ENCODE measurements around the gene HACD1. TPM values are rescaled to one million over a fixed set of nuclear protein-coding genes. Genes with fewer than 3 reads are reported as not detected.

HACD1 gene
- polyA plus RNA-seq, 1 experiment = 53.7 TPM

GRCh38 chr10:17661510-17661909, 44.3 kb upstream of the HACD1 start:
- DNase-seq (ENCODE audit: low read depth, low spot score) = no peak
- no peak for TF ChIP-seq CTCF (IDR thresholded peaks at IDR 0.05; ENCODE audit: low read depth, low read length)
- CTCF ChIA-PET = interaction anchor here (0.6 kb wide), 1 partner anchor 522 kb away, joined by 3 read pairs; no protein-coding TSS in a partner anchor
- Histone ChIP-seq H3K27ac (ENCODE audit: low read depth, low read length) (no peak overlapping the region), H3K27me3 (ENCODE audit: control insufficient read depth, insufficient read depth, low read length) (no peaks in the 10 kb centered on the region), H3K4me3 (ENCODE audit: low read depth, low read length) (no peak overlapping the region), H3K9me3 (ENCODE audit: control insufficient read depth, insufficient read depth, low read length) (no peaks in the 10 kb centered on the region; the same call in 1 of the 2 replicates)
- POLR2A ChIA-PET = interaction anchor here (1.0 kb wide), 1 partner anchor 17 kb away, joined by 3 read pairs; no protein-coding TSS in a partner anchor

GRCh38 chr10:17660921-17661320, 43.7 kb upstream of the HACD1 start:
- Histone ChIP-seq H3K9me3 (ENCODE audit: control insufficient read depth, insufficient read depth, low read length) (no peaks in the 10 kb centered on the region; the same call in 1 of the 2 replicates), H3K4me3 (ENCODE audit: low read depth, low read length) (no peak overlapping the region), H3K27ac (ENCODE audit: low read depth, low read length) (no peak overlapping the region), H3K27me3 (ENCODE audit: control insufficient read depth, insufficient read depth, low read length) (no peaks in the 10 kb centered on the region)
- ChIA-PET CTCF (no interaction called here), POLR2A (interaction anchor here (1.0 kb wide), 1 partner anchor 16 kb away, joined by 3 read pairs; no protein-coding TSS in a partner anchor)
- no peak for TF ChIP-seq CTCF (IDR thresholded peaks at IDR 0.05; ENCODE audit: low read depth, low read length)
- no peak for DNase-seq (ENCODE audit: low read depth, low spot score)

GRCh38 chr10:17659365-17659764, 42.2 kb upstream of the HACD1 start:
- no peak for TF ChIP-seq CTCF (IDR thresholded peaks at IDR 0.05; ENCODE audit: low read depth, low read length)
- no peaks in the 10 kb centered on the region for H3K27me3 ChIP-seq (ENCODE audit: control insufficient read depth, insufficient read depth, low read length)
- H3K27ac ChIP-seq (ENCODE audit: low read depth, low read length) = no peak overlapping the region
- CTCF ChIA-PET = no interaction called here
- no peaks in the 10 kb centered on the region; the same call in 1 of the 2 replicates for H3K9me3 ChIP-seq (ENCODE audit: control insufficient read depth, insufficient read depth, low read length)
- H3K4me3 ChIP-seq (ENCODE audit: low read depth, low read length) = no peak overlapping the region
- POLR2A ChIA-PET = no interaction called here
- DNase-seq (ENCODE audit: low read depth, low spot score) = no peak

GRCh38 chr10:17657103-17657500, 39.9 kb upstream of the HACD1 start:
- TF ChIP-seq CTCF (IDR thresholded peaks at IDR 0.05; ENCODE audit: low read depth, low read length) = no peak
- Histone ChIP-seq H3K27ac (ENCODE audit: low read depth, low read length) (no peak overlapping the region), H3K4me3 (ENCODE audit: low read depth, low read length) (no peak overlapping the region), H3K27me3 (ENCODE audit: control insufficient read depth, insufficient read depth, low read length) (no peaks in the 10 kb centered on the region), H3K9me3 (ENCODE audit: control insufficient read depth, insufficient read depth, low read length) (no peaks in the 10 kb centered on the region; the same call in 1 of the 2 replicates)
- no peak for DNase-seq (ENCODE audit: low read depth, low spot score)
- ChIA-PET CTCF (no interaction called here), POLR2A (no interaction called here)

GRCh38 chr10:17655567-17656146, 38.5 kb upstream of the HACD1 start:
- Histone ChIP-seq H3K9me3 (ENCODE audit: control insufficient read depth, insufficient read depth, low read length) (no peaks in the 10 kb centered on the region; the same call in 1 of the 2 replicates), H3K27ac (ENCODE audit: low read depth, low read length) (no peak overlapping the region), H3K4me3 (ENCODE audit: low read depth, low read length) (no peak overlapping the region), H3K27me3 (ENCODE audit: control insufficient read depth, insufficient read depth, low read length) (no peaks in the 10 kb centered on the region)
- ChIA-PET POLR2A (interaction anchor here (2.7 kb wide), 1 partner anchor 12 kb away, joined by 7 read pairs; the partner anchor contains the start of gene STAM), CTCF (interaction anchor here (0.6 kb wide), 1 partner anchor 545 kb away, joined by 3 read pairs; no protein-coding TSS in a partner anchor)
- no peak for TF ChIP-seq CTCF (IDR thresholded peaks at IDR 0.05; ENCODE audit: low read depth, low read length)
- no peak for DNase-seq (ENCODE audit: low read depth, low spot score)
